Left ventricle myocardium superior (tissue), 1 donor: ENCODE results near the gene SLC30A2. TPM values are rescaled to one million over a fixed set of nuclear protein-coding genes. Genes with fewer than 3 reads are reported as not detected.
"Not testable (repeated sequence)": the region's sequence is repeated elsewhere in the genome, so short reads cannot be mapped to it uniquely, and the experiment has no call there.

ENCODE experiments used
- ATAC-seq: fragments of 200-7000 bp; cut with Tn5 transposase; one replicate; pipeline ENCODE4 v1.9.1; 2020; ENCODE audit warnings: mild to moderate bottlenecking, moderate library complexity
- DNase-seq: peaks from one replicate; pipeline ENCODE4 v3.0.0-alpha.2; 2020
- intact Hi-C: fragments of 100-400 bp; cut with micrococcal nuclease; formaldehyde crosslinking; loops from one replicate; pipeline ENCODE4 v1.11.0; 2022
- long read RNA-seq: library from polyadenylated mRNA; unstranded; transcript quantifications from one replicate; pipeline ENCODE4 v2.0.0, GENCODE V29; 2021
- total RNA-seq: library from RNA; stranded (reverse); fragmentation: NEBNext Ultra II Directional; extraction: Animal tissue kit (Norgen Biotek cat#: 25700); gene quantifications from one replicate; pipeline ENCODE4 v1.2.1, GENCODE V29; 2021
- donor health status: DM: no; HTN: yes; CAD: no; lungs with severe emphysema.

The SLC30A2 gene
- 6.4 TPM for total RNA-seq
- long read RNA-seq, transcript SLC30A2-201 (8 exons, 2,494 nt): major isoform, 13 of 18 reads
- long read RNA-seq, partial matches to known transcripts: 0 of 18 reads
- long read RNA-seq, other reads (novel, unspliced or antisense): 5 of 18 reads

GRCh38 chr1:26045722-26046245 is at the start of gene SLC30A2:
Gene SLC30A2 (minus strand): TSS chr1:26046118. CDS start chr1:26045896, 222 bp downstream.
- peak; percentile 25 for ATAC-seq
- intact Hi-C loops: no loop called here
- no peak for DNase-seq

- peak; percentile 75 for ATAC-seq
- DNase-seq: peak; percentile 71
- intact Hi-C loops: no loop called here
Observed at GRCh38 chr1:26094677-26095383, 48.9 kb upstream of the SLC30A2 start.

GRCh38 chr1:26094076-26094669 is 48.3 kb upstream of the SLC30A2 start:
- intact Hi-C loops: no loop called here
- ATAC-seq (peak; percentile 94), DNase-seq (peak; percentile 79)

GRCh38 chr1:26093569-26093968 is 47.7 kb upstream of the SLC30A2 start:
- DNase-seq, intact Hi-C loops: not testable (repeated sequence)
- peak; percentile 48 for ATAC-seq

- intact Hi-C loops: no loop called here
- ATAC-seq (no peak), DNase-seq (no peak)
Observed at GRCh38 chr1:26092422-26092821, 46.5 kb upstream of the SLC30A2 start.

GRCh38 chr1:26090893-26091292 is 45.0 kb upstream of the SLC30A2 start:
- no peak for ATAC-seq
- intact Hi-C loops: no loop called here
- DNase-seq: no peak

- intact Hi-C loops: no loop called here
Observed at GRCh38 chr1:26089125-26089524, 43.2 kb upstream of the SLC30A2 start.

GRCh38 chr1:26084844-26085243 is 38.9 kb upstream of the SLC30A2 start:
- ATAC-seq: no peak
- intact Hi-C loops: no loop called here
- DNase-seq: no peak

More at GRCh38 chr1:26089125-26089524, 43.2 kb upstream of the SLC30A2 start:
- no peak for ATAC-seq
- no peak for DNase-seq

- intact Hi-C loops: no loop called here
- peak; percentile 83 for ATAC-seq
- peak; percentile 62 for DNase-seq
Observed at GRCh38 chr1:26084091-26084561, 38.2 kb upstream of the SLC30A2 start.

- ATAC-seq (peak; percentile 87), DNase-seq (no peak)
- intact Hi-C loops: no loop called here
Observed at GRCh38 chr1:26083208-26083607, 37.3 kb upstream of the SLC30A2 start.

- no peak for DNase-seq
- no peak for ATAC-seq
- intact Hi-C loops: no loop called here
Observed at GRCh38 chr1:26082020-26082350, 36.1 kb upstream of the SLC30A2 start.

- peak; percentile 53 for ATAC-seq
- DNase-seq: peak; percentile 78
Observed at GRCh38 chr1:26081267-26082019, 35.5 kb upstream of the SLC30A2 start.

GRCh38 chr1:26079960-26080814 is 34.3 kb upstream of the SLC30A2 start:
- no peak for DNase-seq
- intact Hi-C loops: no loop called here
- no peak for ATAC-seq

More at GRCh38 chr1:26081267-26082019, 35.5 kb upstream of the SLC30A2 start:
- intact Hi-C loops: no loop called here

- ATAC-seq (no peak), DNase-seq (no peak)
- intact Hi-C loops: no loop called here
Observed at GRCh38 chr1:26079178-26079563, 33.3 kb upstream of the SLC30A2 start.

GRCh38 chr1:26078286-26079177 is 32.6 kb upstream of the SLC30A2 start:
- intact Hi-C loops: no loop called here
- ATAC-seq (no peak), DNase-seq (no peak)

- intact Hi-C loops: no loop called here
- DNase-seq (no peak), ATAC-seq (no peak)
Observed at GRCh38 chr1:26077524-26077923, 31.6 kb upstream of the SLC30A2 start.

GRCh38 chr1:26075421-26076144 is 29.7 kb upstream of the SLC30A2 start:
- intact Hi-C loops: no loop called here
- ATAC-seq: peak; percentile 82

More at GRCh38 chr1:26075421-26076144, 29.7 kb upstream of the SLC30A2 start:
- peak; percentile 73 for DNase-seq
